Activated T-cell treated with anti-CD3 and anti-CD28 coated beads, Interleukin-2, amount 50 U/mL, for 48 hours (primary cell): ENCODE data around the gene PIAS1.
"Not testable (repeated sequence)": the region's sequence is repeated elsewhere in the genome, so short reads cannot be mapped to it uniquely, and the experiment has no call there.

ENCODE experiments used
- DNase-seq, 2 experiments: peaks; one replicate each; pipeline ENCODE4 v3.0.0-alpha.2; 2020

Gene PIAS1

DNA sequence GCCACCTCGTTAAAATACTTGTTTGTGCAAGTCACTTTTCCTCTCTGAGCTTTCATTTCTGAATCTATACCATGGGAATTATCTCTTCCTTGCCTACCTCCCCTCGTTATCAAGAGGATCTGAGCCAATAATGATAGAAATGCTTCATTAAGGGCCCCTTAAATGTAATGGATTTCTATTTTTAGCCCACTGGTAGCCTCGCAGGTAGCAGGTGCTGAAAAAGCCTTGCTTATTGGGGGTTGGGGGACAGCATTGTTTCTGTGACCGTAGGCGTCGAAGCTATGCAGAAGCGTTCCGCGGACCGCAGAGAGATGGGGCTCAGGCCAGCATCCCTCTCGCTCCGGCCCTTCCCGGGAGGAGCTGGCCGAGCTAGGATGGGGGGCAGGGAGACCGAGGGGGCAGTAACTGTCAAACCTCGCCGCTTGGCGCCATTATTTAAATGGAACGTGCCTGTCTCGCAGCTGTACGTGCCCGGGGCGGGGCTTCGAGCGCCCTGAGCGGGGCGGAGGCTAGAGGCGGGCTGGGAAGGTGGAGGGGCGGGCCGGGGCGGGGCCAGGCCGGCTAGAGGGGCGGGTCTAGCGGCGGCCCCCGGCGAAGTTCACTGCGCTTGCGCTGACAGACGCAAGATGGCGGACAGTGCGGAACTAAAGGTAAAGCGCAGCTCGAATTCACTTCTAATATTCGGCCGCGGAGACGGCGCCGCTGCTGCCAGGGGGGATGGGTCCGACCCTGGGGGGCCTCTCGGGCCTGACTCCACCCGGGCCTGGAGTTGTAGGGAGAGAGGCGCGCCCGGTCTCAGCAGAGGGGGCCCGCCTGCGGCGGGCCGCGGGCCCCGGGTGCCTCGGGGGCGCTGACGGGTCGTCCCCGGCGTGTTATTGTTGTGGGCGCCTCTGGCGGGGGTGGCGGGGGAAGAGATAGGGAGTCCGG, at the start of gene PIAS1:
Gene PIAS1, plus strand, starts transcription at position 615 of the 927 bp plus-strand sequence. Its CDS starts 12 bp downstream, at position 627.
- peak; percentile 95 to 96 for DNase-seq

DNA sequence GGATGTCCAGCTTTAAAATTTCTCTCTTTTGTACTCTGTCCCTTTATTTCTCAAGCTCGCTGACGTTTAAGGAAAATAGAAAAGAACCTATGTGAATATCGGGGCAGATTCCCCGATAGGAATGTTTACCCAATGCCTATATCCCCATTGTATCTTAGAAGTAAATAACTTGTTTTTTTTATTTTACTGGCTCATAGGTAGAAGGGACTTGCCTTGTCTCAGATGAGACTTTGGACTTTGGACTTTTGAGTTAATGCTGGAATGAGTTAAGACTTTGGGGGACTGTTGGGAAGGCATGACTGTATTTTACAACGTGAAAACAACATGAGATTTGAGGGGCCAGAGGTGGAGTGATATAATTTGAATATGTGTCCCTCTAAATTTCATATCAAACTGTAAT, 46.5 kb upstream of the PIAS1 start:
- not testable (repeated sequence) for DNase-seq

DNA sequence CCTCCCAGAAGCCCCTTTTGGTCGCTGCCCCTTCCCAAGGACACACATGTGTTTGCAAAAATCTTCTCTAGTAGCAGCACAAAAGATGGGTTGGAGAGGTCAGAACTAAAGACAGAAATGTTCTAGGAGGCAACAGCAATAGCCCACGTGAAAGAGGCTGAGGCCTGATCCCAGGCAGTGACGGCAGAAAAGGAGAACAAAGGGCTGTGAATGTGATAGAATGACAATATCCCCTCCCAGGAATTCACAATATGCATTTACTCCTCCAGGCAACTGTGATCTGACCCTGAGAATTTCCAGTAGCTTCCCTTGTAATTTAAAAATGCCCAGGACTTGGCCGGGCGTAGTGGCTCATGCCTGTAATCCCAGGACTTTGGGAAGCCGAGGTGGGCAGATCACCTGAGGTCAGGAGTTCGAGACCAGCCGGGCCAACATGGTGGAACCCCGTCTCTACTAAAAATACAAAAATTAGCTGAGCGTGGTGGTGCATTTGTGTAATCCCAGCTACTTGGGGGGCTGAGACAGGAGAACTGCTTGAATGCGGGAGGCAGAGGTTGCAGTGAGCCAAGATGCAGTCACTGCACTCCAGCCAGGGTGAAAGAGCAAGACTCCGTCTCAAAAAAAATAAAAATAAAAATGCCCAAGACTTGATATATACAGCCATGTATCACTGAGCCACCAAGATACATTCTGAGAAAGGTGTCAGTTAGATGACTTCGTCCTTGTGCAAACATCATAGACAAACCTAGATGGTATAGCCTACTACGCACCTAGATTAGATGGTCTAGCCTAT, 43.6 kb upstream of the PIAS1 start:
- DNase-seq, result no peak

DNA sequence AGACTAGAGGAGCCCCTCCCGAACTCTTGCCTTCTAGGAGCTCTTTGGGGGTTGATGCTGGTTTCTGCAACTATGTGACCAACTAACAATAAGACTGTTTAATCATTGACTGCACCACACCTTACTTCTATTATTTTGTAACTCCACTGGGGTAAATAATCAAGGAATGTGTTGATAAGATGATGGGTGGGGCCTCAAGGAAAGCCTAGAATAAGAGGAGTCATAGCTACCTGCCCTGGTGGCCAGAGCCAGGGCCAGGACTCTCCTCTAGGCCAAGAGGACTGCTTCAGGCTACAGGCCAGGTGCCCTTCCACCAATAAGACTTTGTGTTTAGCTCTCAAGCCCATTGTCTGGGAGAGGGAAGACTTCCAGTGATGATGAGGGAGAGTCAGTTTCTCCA, 41.2 kb upstream of the PIAS1 start:
- DNase-seq, result no peak

- DNase-seq, result no peak
Observed at GRCh38 chr15:68014219-68014618, 39.9 kb upstream of the PIAS1 start.

GRCh38 chr15:68015244-68015643, 38.9 kb upstream of the PIAS1 start:
- DNase-seq, result no peak

- no peak for DNase-seq
Observed at GRCh38 chr15:68017201-68017600, 36.9 kb upstream of the PIAS1 start.

GRCh38 chr15:68018797-68019444, 35.2 kb upstream of the PIAS1 start:
- DNase-seq, result no peak

GRCh38 chr15:68019814-68020525, 34.1 kb upstream of the PIAS1 start:
- no peak for DNase-seq

DNA sequence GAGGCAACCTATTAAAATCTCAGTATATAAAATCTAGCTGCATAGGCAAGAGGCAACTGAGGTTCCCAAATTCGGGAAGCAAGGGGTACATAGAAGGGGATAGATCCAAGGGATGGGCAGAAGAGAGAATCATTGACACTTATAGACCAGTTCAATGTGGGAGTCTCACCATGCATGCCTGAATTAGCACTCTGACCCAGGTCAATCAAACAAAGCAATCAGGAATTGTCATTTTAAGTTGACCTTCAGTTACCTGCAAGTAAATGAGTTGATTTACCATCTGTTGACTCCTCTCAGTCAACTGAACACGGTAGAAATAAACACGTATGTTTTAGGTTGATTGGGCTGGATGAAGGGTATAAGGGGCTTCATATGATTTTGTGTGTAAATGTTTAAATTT, 33.4 kb upstream of the PIAS1 start:
- no peak for DNase-seq

DNA sequence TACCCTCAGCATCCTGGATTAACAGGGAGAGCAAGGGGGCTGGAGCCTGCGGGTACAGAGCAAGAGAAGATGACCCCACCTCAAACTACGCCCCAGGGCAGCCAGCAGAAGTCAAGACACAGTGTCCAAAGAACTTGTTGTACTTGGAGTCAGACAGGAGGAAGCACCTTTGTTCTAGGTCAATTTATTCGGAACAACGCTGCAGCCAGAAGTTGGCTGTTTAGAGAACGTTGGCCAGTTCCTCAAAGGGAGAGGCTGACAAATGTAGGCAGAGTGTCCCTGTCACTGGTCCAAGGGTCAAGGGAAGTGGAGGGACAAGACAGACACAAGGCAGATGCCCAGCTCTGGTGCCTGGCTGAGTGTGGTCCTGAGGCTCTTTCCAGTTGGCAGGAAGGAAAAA, 32.1 kb upstream of the PIAS1 start:
- DNase-seq, result no peak

- no peak for DNase-seq
Observed at GRCh38 chr15:68023307-68024101, 30.6 kb upstream of the PIAS1 start.

GRCh38 chr15:68025835-68026424, 28.2 kb upstream of the PIAS1 start:
- DNase-seq, result no peak

DNA sequence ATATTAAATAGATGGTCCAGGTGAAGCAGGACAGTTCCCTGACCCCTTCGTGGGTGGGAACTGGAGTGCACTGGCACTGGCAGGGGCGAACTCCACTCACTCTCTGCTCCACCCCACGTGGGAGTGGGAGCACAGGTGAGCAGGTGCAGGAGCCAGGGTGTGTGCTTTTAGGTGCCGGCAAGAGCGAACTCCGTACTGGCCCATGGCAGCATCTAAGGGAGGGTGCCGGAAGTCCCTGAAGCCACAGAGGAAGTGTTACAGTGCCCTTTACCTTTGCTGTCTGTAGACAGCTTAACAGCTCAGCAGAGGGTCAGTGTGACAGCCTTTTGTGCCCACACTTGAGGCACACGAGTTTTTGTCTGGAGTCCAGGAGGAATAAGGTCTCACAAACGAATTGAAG, 26.7 kb upstream of the PIAS1 start:
- DNase-seq, result no peak

GRCh38 chr15:68028137-68028887, 25.8 kb upstream of the PIAS1 start:
- DNase-seq, result no peak

DNA sequence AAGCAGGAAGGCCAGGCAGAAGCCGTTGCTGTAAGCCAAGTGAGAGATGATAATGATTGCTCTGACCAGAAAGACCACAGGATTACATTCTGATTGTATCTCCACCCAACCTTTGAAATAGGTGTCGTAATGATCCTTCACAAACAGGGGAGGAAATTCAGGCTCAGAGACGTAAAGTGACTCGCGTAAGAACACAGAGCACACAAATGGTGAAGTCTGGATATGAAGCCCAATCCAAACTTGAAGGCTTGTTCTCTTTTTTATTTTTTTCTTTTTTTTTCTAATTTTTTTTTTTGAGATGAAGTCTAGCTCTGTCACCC, 25.3 kb upstream of the PIAS1 start:
- no peak for DNase-seq

- no peak for DNase-seq
Observed at GRCh38 chr15:68029959-68030358, 24.2 kb upstream of the PIAS1 start.

DNA sequence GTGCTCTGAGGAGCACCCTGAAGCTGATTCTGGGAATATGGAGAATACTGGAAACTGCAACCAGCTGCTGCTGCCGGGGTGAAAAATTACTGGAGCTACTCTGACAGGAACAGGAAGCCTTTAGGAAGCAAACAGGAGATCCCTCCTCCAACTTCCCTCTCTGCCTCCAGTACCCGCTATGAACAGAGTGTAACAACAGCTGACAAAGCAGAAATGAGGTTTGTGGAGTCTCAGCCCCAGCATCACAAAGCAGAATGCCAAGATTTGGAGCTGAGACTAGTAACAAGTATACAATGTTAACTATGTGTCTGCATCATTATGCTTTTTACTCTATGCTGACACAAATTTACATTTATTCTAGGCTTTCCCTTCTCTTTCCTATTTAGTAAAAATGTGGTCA, 22.7 kb upstream of the PIAS1 start:
- no peak for DNase-seq

GRCh38 chr15:68032672-68033071, 21.4 kb upstream of the PIAS1 start:
- no peak for DNase-seq

DNA sequence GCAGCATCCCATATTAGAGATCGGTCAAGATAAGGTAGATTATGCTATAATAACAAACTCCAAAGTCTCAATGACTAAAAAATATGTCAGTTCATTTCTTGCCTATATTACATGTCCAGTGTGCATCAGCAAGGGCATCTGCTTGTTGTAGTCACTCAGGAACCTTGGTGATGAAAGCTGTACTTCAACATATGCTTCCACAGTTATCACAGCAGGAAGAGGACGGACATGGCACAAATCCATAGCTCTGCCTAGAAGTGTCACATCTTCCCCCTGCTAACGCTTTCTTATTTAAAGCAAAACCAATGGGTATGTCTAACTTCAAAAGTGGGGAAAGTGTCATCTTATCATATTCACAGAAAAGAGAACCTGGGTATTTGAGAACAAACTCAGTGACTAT, 20.0 kb upstream of the PIAS1 start:
- no peak for DNase-seq

DNA sequence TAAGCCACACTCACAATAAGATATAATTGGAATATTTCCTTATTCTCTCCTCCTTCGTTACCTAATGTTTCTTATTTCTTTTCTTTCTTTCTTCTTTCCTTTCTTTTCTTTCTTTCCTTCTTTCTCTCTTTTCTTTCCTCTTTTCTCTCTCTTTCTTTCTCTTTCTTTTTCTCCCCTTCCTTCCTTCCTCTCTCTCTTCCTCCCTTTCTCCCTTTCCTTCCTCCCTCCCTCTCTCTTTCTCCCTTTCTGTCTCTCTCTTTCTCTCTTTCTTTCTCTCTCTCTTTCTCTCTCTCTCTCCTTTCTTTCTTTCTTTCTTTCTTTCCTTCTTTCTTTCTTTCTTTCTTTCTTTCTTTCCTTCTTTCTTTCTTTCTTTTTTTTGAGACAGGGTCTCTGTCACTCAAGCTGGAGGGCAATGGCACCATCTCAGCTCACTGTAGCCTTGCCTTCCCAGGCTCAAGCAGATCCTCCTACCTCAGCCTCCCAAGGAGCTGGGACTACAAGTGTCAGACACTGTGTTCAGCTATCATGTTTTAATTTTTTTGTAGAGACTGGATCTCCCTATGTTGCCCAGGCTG, 19.3 kb upstream of the PIAS1 start:
- DNase-seq, result no peak
